ENCODE measurements around the gene EHD2. TPM values are rescaled to one million over a fixed set of nuclear protein-coding genes. Genes with fewer than 3 reads are reported as not detected.
A peak's percentile ranks its signal among the peaks of the same experiment; 100 is the strongest.
"Not testable (repeated sequence)": the region's sequence is repeated elsewhere in the genome, so short reads cannot be mapped to it uniquely, and the experiment has no call there.

EHD2 gene
- total RNA-seq, 4 donors from 2014 or later: 149 to 383 (median 159) TPM

GRCh38 chr19:47760632-47760999, 47.4 kb downstream of the EHD2 start:
- Histone ChIP-seq H3K4me3 (no peak overlapping the region), H3K9me3 (no peaks in the 10 kb centered on the region), H3K36me3 (peaks cover 0 to 53% of the 10 kb centered on the region in 2 donors), H3K27ac (no peak overlapping the region), H3K27me3 (no peaks in the 10 kb centered on the region), H3K4me1 (peaks cover 0 to 9% (median 0%) of the 10 kb centered on the region in 3 donors)
- TF ChIP-seq POLR2AphosphoS5 (IDR thresholded peaks at IDR 0.05): no peak
- TF ChIP-seq POLR2A (IDR thresholded peaks at IDR 0.05): no peak
- no peak for TF ChIP-seq CTCF (IDR thresholded peaks at IDR 0.05)
- no peak for TF ChIP-seq EP300 (IDR thresholded peaks at IDR 0.05)
- ATAC-seq: no peak
- 100% methylated on average over 1 of the region's 5 CpGs; no CpG with 5 or more reads in 1 of the 2 donors for WGBS, 2 donors (ENCODE audit: low coverage in 1 of 2)

DNA sequence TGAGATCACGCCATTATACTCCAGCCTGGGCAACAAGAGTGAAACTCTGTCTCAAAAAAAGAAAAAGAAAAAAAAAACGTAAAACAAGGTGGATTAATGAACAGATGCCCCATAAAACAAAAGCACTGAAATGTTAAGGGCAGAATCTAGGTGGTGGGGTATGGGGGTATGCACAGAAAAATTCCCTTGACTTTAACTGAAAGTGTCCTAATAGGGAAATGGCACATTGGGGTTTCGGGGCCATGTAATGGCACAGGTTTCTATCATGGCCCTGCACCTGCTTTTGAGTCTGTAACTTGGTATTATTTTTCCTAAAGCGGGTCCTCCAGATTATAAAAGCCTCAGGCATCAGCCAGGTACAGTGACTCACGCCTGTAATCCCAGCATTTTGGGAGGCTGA, 48.3 kb downstream of the EHD2 start:
- Histone ChIP-seq H3K27ac (no peak overlapping the region), H3K36me3 (peaks cover 0 to 44% of the 10 kb centered on the region in 2 donors), H3K27me3 (no peaks in the 10 kb centered on the region), H3K4me3 (no peak overlapping the region), H3K9me3 (no peaks in the 10 kb centered on the region), H3K4me1 (peaks cover 0 to 17% (median 3%) of the 10 kb centered on the region in 3 donors)
- no peak for ATAC-seq
- TF ChIP-seq CTCF (IDR thresholded peaks at IDR 0.05): no peak
- TF ChIP-seq POLR2AphosphoS5 (IDR thresholded peaks at IDR 0.05): no peak
- TF ChIP-seq EP300 (IDR thresholded peaks at IDR 0.05): no peak
- no peak for TF ChIP-seq POLR2A (IDR thresholded peaks at IDR 0.05)
- 66 to 100% methylated on average over 1 to 2 of the region's 5 CpGs for WGBS, 2 donors (ENCODE audit: low coverage in 1 of 2)

- Histone ChIP-seq H3K4me1 (peaks cover 0 to 17% (median 3%) of the 10 kb centered on the region in 3 donors), H3K9me3 (no peaks in the 10 kb centered on the region), H3K27me3 (no peaks in the 10 kb centered on the region), H3K27ac (peak overlapping the region in 1 of 4 donors; percentile 3), H3K4me3 (no peak overlapping the region), H3K36me3 (peaks cover 0 to 38% of the 10 kb centered on the region in 2 donors)
- TF ChIP-seq POLR2A (IDR thresholded peaks at IDR 0.05) (no peak), EP300 (IDR thresholded peaks at IDR 0.05) (no peak), POLR2AphosphoS5 (IDR thresholded peaks at IDR 0.05) (no peak), CTCF (IDR thresholded peaks at IDR 0.05) (no peak)
- WGBS, 2 donors (ENCODE audit: low coverage in 1 of 2): 65 to 92% methylated on average over 2 to 3 of the region's 3 CpGs
- no peak for ATAC-seq
Measured at GRCh38 chr19:47762151-47762550, 48.9 kb downstream of the EHD2 start.

- Histone ChIP-seq H3K4me1 (peaks cover 0 to 17% (median 3%) of the 10 kb centered on the region in 3 donors), H3K36me3 (peaks cover 0 to 32% of the 10 kb centered on the region in 2 donors), H3K27me3 (no peaks in the 10 kb centered on the region), H3K27ac (peak overlapping the region in 1 of 4 donors; percentile 22), H3K4me3 (no peak overlapping the region), H3K9me3 (no peaks in the 10 kb centered on the region)
- ATAC-seq: peak; percentile 25
- TF ChIP-seq CTCF (IDR thresholded peaks at IDR 0.05): no peak
- TF ChIP-seq POLR2A (IDR thresholded peaks at IDR 0.05): no peak
- TF ChIP-seq POLR2AphosphoS5 (IDR thresholded peaks at IDR 0.05): peak; percentile 16
- WGBS, 2 donors (ENCODE audit: low coverage in 1 of 2): 53 to 60% methylated on average over 10 to 12 of the region's 18 CpGs
Measured at GRCh38 chr19:47762615-47763308, 49.5 kb downstream of the EHD2 start.

DNA sequence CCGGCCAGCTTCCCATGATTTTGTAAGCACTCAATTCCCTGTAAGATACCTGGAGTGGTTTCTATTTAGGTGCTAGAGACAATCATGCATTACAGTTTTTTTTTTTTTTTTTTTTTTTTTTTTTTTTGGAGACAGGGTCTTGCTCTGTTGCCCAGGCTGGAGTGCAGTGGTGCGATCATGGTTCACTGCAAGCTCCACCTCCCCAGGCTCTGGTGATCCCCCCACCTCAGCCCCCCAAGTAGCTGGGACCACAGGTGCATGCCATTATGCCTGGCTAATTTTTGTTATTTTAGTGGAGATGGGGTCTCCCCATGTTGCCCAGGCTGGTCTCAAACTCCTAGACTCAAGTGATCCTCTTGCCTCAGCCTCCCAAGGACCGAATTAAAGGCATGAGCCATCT, 51.5 kb downstream of the EHD2 start:
- ATAC-seq, H3K27me3 ChIP-seq, H3K4me3 ChIP-seq, H3K27ac ChIP-seq, H3K9me3 ChIP-seq: not testable (repeated sequence)
- 58% methylated on average over 2 of the region's 3 CpGs; no CpG with 5 or more reads in 1 of the 2 donors for WGBS, 2 donors (ENCODE audit: low coverage in 1 of 2)
- peaks cover 0 to 13% of the 10 kb centered on the region in 2 donors for H3K36me3 ChIP-seq
- peaks cover 0 to 17% (median 3%) of the 10 kb centered on the region in 3 donors for H3K4me1 ChIP-seq

Data from gastroesophageal sphincter (tissue), 4 donors.